Endothelial cell of umbilical vein (primary cell): Measurements from ENCODE around the gene ZPR1. TPM values are rescaled to one million over a fixed set of nuclear protein-coding genes. Genes with fewer than 3 reads are reported as not detected.

Source experiments
- BruUV-seq: library from RNA; stranded (reverse); fragments of 400-500 nt; replicated peaks from 2 replicates; lab custom pipeline; 2021; lab: Mats Ljungman, UMichigan
- CTCF ChIA-PET: fragments of 300-600, 350-600 bp; sonication (Branson Sonifier 250); formaldehyde crosslinking; loops from one replicate; lab custom pipeline; 2021; ENCODE audit warnings: antibody characterized with exemption, inconsistent platforms; lab: Charles Lee
- POLR2A ChIA-PET: fragments of 300-600, 350-600 bp; sonication (Branson Sonifier 250); formaldehyde crosslinking; loops from one replicate; lab custom pipeline; 2021; ENCODE audit warnings: antibody characterized with exemption, inconsistent platforms; lab: Charles Lee
- DNase-seq: peaks from one replicate; pipeline ENCODE4 v3.0.0-alpha.2; 2011; ENCODE audit warnings: low read depth, low spot score
- FAIRE-seq: peaks from 2 replicates; lab custom pipeline; 2011; peaks lifted over from hg19 to GRCh38; lab: Jason Lieb, UNC
- H2AFZ ChIP-seq: 2 replicates; pipeline ENCODE4 v1.6.0; 2012; ENCODE audit warnings: low read depth, low read length, control low read depth, inconsistent platforms
- H3K27ac ChIP-seq: 2 replicates; pipeline ENCODE4 v1.5.1; 2011; ENCODE audit warnings: low read depth, mild to moderate bottlenecking, control low read depth, low read length, moderate library complexity; ENCODE audit not compliant: insufficient read depth
- H3K27me3 ChIP-seq, 2 experiments: 2 replicates each; pipeline versions ENCODE4 v1.6.0 to v1.6.1; 2011; ENCODE audit warnings: low read length in 2 of 2, mixed read lengths in 1 of 2; ENCODE audit not compliant: control insufficient read depth in 2 of 2, insufficient read depth in 2 of 2
- H3K36me3 ChIP-seq, 2 experiments: 2 replicates in 1 of 2; 3 replicates in 1 of 2; pipeline ENCODE4 v1.5.1; 2011; ENCODE audit warnings: low read length in 2 of 2, mild to moderate bottlenecking in 1 of 2, moderate library complexity in 1 of 2; ENCODE audit not compliant: control insufficient read depth in 2 of 2, insufficient read depth in 2 of 2; ENCODE audit errors: extremely low read depth in 1 of 2
- H3K4me1 ChIP-seq: 3 replicates; pipeline ENCODE4 v1.5.1; 2011; ENCODE audit warnings: mild to moderate bottlenecking, low read length; ENCODE audit not compliant: control insufficient read depth, insufficient read depth; ENCODE audit errors: extremely low read depth
- H3K4me2 ChIP-seq: 2 replicates; pipeline ENCODE4 v1.6.1; 2011; ENCODE audit warnings: low read length, control low read depth, mixed read lengths; ENCODE audit not compliant: insufficient read depth
- H3K4me3 ChIP-seq, 3 experiments: fragments of 200-600 bp in 1 of 3; sonication (generic), shearing (Covaris generic) in 1 of 3; replicated peaks in 1 of 3; 2 replicates each; pipeline ENCODE4 v1.5.1; 2011 to 2016; ENCODE audit warnings: control low read depth in 3 of 3, low read length in 3 of 3, mild to moderate bottlenecking in 2 of 3, inconsistent platforms in 1 of 3, low read depth in 1 of 3, moderate library complexity in 1 of 3; ENCODE audit not compliant: insufficient read depth in 1 of 3
- H3K79me2 ChIP-seq: 2 replicates; pipeline ENCODE4 v1.6.0; 2012; ENCODE audit warnings: low read length, inconsistent platforms; ENCODE audit not compliant: control insufficient read depth, insufficient read depth
- H3K9ac ChIP-seq: replicated peaks from 2 replicates; pipeline ENCODE3; 2011; ENCODE audit warnings: low read length, control low read depth; ENCODE audit not compliant: insufficient read depth; ENCODE audit errors: extremely low read depth
- H3K9me1 ChIP-seq: replicated peaks from 3 replicates; pipeline ENCODE4 v1.6.0; 2011; ENCODE audit warnings: mild to moderate bottlenecking, low read length; ENCODE audit not compliant: control insufficient read depth, insufficient read depth; ENCODE audit errors: extremely low read depth
- H3K9me3 ChIP-seq: replicated peaks from 2 replicates; pipeline ENCODE4 v1.5.1; 2012; ENCODE audit warnings: low read length, inconsistent platforms; ENCODE audit not compliant: control insufficient read depth, insufficient read depth
- H4K20me1 ChIP-seq: replicated peaks from 2 replicates; pipeline ENCODE3; 2011; ENCODE audit warnings: mild to moderate bottlenecking, low read length; ENCODE audit not compliant: control insufficient read depth, insufficient read depth; ENCODE audit errors: extremely low read depth
- CTCF ChIP-seq, 2 donors: IDR thresholded peaks; 1 replicate in 1 of 2; 2 replicates in 1 of 2; pipeline ENCODE4 v1.5.1; 2011; ENCODE audit warnings: low read length in 2 of 2, mild to moderate bottlenecking in 2 of 2, moderate library complexity in 2 of 2, control low read depth in 1 of 2, inconsistent platforms in 1 of 2, low read depth in 1 of 2; ENCODE audit not compliant: insufficient read depth in 1 of 2; ENCODE audit errors: extremely low read depth in 1 of 2
- EZH2 ChIP-seq: IDR thresholded peaks from 2 replicates; pipeline ENCODE4 v1.6.1; 2012; ENCODE audit warnings: borderline replicate concordance, low read depth, mild to moderate bottlenecking, moderate library complexity, low read length, inconsistent platforms; ENCODE audit not compliant: severe bottlenecking
- FOS ChIP-seq: IDR thresholded peaks from 2 replicates; pipeline ENCODE4 v1.6.1; 2011; ENCODE audit warnings: mild to moderate bottlenecking, low read length, moderate library complexity, borderline replicate concordance; ENCODE audit not compliant: insufficient read depth
- GATA2 ChIP-seq: IDR thresholded peaks from 2 replicates; pipeline ENCODE4 v1.7.0; 2011; ENCODE audit warnings: low read depth, mild to moderate bottlenecking, moderate library complexity, mixed read lengths, low read length; ENCODE audit not compliant: insufficient read length, insufficient read depth
- JUN ChIP-seq: IDR thresholded peaks from 2 replicates; pipeline ENCODE4 v1.6.1; 2011; ENCODE audit warnings: borderline replicate concordance, low read depth; ENCODE audit not compliant: insufficient read length, insufficient read depth
- MAX ChIP-seq: IDR thresholded peaks from 2 replicates; pipeline ENCODE4 v1.6.1; 2011; ENCODE audit not compliant: insufficient read depth, insufficient read length
- MYC ChIP-seq: IDR thresholded peaks from one replicate; pipeline ENCODE4 v1.6.1; 2011; ENCODE audit warnings: mild to moderate bottlenecking, low read depth, low read length
- POLR2A ChIP-seq: IDR thresholded peaks from 2 replicates; pipeline ENCODE4 v1.6.1; 2012; ENCODE audit warnings: low read depth, mild to moderate bottlenecking, control low read depth, low read length
- POLR2AphosphoS5 ChIP-seq: IDR thresholded peaks from 2 replicates; pipeline ENCODE4 v1.6.1; 2012; ENCODE audit warnings: low read depth, mild to moderate bottlenecking, control low read depth, low read length, moderate library complexity; ENCODE audit not compliant: insufficient read depth
- dilution Hi-C: fragments of 300-500 bp; cut with MboI; formaldehyde crosslinking; loops from one replicate; pipeline ENCODE4 v1.15.0; 2019; ENCODE audit warnings: low sequenced_read_pairs; ENCODE audit not compliant: extremely low pct_ligation_motif_present
- intact Hi-C: fragments of 100-400 bp; cut with micrococcal nuclease; formaldehyde crosslinking; loops from one replicate; pipeline ENCODE4 v1.10.0; 2022
- polyA plus RNA-seq, 4 experiments: library from polyadenylated mRNA; depleted of rRNA in 3 of 4; stranded (reverse) in 3 of 4; unstranded in 1 of 4; fragments of >200 nt; gene quantifications; 2 replicates each; pipeline versions ENCODE4 v1.2.1 to v1.2.3, GENCODE V29; 2011 to 2012; ENCODE audit warnings: missing spikeins in 1 of 4
- total RNA-seq: library from RNA; stranded (reverse); gene quantifications from 2 replicates; pipeline ENCODE4 v1.2.3, GENCODE V29; 2021

Gene ZPR1
- total and polyA plus RNA-seq, 2 donors (not counting 3 experiments of a cell fraction or from before 2014, with no cell fraction given) = 22.6 to 54.5 TPM

DNA sequence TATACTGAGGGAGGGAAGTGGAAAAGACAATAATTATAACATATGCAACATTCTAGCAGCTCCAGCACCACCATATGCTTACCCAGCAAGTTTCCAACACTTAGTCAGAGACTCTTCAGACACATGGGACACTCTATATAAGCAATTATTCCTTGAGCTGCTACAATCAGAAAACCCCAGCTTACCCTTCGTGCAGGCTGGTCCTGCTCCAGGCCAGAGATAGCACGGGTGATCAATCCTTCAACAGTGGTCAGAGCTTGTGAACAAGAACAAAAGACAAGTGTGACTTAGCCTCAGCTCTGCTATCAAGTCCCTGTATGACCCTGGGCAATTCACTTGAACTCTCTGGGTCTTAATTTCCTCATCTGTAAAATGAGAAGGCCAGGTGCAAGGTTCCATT lies 1.5 kb downstream of the ZPR1 start:
- BruUV-seq = no TSS peak
- Histone ChIP-seq H3K9me1 (no peaks in the 10 kb centered on the region), H3K4me2 (no peak overlapping the region), H3K9me3 (no peaks in the 10 kb centered on the region), H3K27ac (no peak overlapping the region), H3K79me2 (peaks cover 15% of the 10 kb centered on the region), H3K4me1 (peaks cover 13% of the 10 kb centered on the region), H2AFZ (no peak overlapping the region), H3K4me3 (no peak overlapping the region), H4K20me1 (no peaks in the 10 kb centered on the region), H3K9ac (no peak overlapping the region), H3K27me3 (no peaks in the 10 kb centered on the region), H3K36me3 (peaks cover 24 to 31% of the 10 kb centered on the region in 2 experiments)
- TF ChIP-seq MAX (no peak), MYC (no peak), POLR2AphosphoS5 (no peak), POLR2A (no peak), EZH2 (no peak), CTCF (IDR thresholded peaks at IDR 0.05; ENCODE audit: extremely low read depth in 1 of 2, insufficient read depth in 1 of 2, low read depth in 1 of 2, low read length in 2 of 2) (no peak), GATA2 (no peak), JUN (no peak), FOS (no peak)
- dilution Hi-C loops (no loop called here), intact Hi-C loops (loop anchor here (5.0 kb wide), 1 partner anchor 541 kb away; the partner anchor contains the start of gene CEP164)
- DNase-seq (no peak), FAIRE-seq (no peak)
- ChIA-PET CTCF (interaction anchor here (2.6 to 6.2 kb wide), 2 partner anchors 50 to 322 kb away, joined by 30 to 210 read pairs; no protein-coding TSS in a partner anchor), POLR2A (interaction anchor here (0.6 kb wide), 1 partner anchor 1650 kb away, joined by 3 read pairs; the partner anchor contains the start of gene KMT2A)
